Activated CD4-positive, alpha-beta T cell treated with anti-CD3 and anti-CD28 coated beads, Interleukin-10, Interleukin-2, amounts not matched to agents 100 ng/mL and 50 ng/mL, durations not matched to agents 16 hours and 8 hours (primary cell): ENCODE results near the gene AP3S1.
"Not testable (repeated sequence)": the region's sequence is repeated elsewhere in the genome, so short reads cannot be mapped to it uniquely, and the experiment has no call there.

Experiments used
- DNase-seq: peaks from one replicate; pipeline ENCODE4 v3.0.0-alpha.2; 2020

The AP3S1 gene

GRCh38 chr5:115875447-115875846 lies 33.7 kb downstream of the AP3S1 start:
- no peak for DNase-seq

GRCh38 chr5:115877342-115877741 lies 35.6 kb downstream of the AP3S1 start:
- not testable (repeated sequence) for DNase-seq

- not testable (repeated sequence) for DNase-seq
Measured at GRCh38 chr5:115882434-115882833, 40.7 kb downstream of the AP3S1 start.

GRCh38 chr5:115884704-115885103 lies 43.0 kb downstream of the AP3S1 start:
- DNase-seq: no peak

- DNase-seq: not testable (repeated sequence)
Measured at GRCh38 chr5:115885208-115885607, 43.5 kb downstream of the AP3S1 start.

GRCh38 chr5:115888027-115888426 lies 46.3 kb downstream of the AP3S1 start:
- DNase-seq: no peak

GRCh38 chr5:115892021-115892420 lies 50.3 kb downstream of the AP3S1 start:
- DNase-seq: no peak

GRCh38 chr5:115894342-115894741 lies 52.6 kb downstream of the AP3S1 start:
- no peak for DNase-seq

GRCh38 chr5:115895821-115896220 lies 54.1 kb downstream of the AP3S1 start:
- no peak for DNase-seq

GRCh38 chr5:115898656-115899055 lies 56.9 kb downstream of the AP3S1 start:
- no peak for DNase-seq

GRCh38 chr5:115907177-115907576 lies 65.4 kb downstream of the AP3S1 start:
- DNase-seq: no peak

GRCh38 chr5:115913623-115914400 lies 72.1 kb downstream of the AP3S1 start:
- DNase-seq: not testable (repeated sequence)

- no peak for DNase-seq
Measured at GRCh38 chr5:115920171-115920725, 78.5 kb downstream of the AP3S1 start.

GRCh38 chr5:115928578-115929407 lies 87.1 kb downstream of the AP3S1 start:
- DNase-seq: not testable (repeated sequence)

GRCh38 chr5:115930171-115930570 lies 88.4 kb downstream of the AP3S1 start:
- DNase-seq: not testable (repeated sequence)

GRCh38 chr5:115930630-115931337 lies 89.0 kb downstream of the AP3S1 start:
- DNase-seq: no peak

- DNase-seq: no peak
Measured at GRCh38 chr5:115932991-115933390, 91.3 kb downstream of the AP3S1 start.

GRCh38 chr5:115934388-115934974 lies 92.7 kb downstream of the AP3S1 start:
- DNase-seq: no peak

- no peak for DNase-seq
Measured at GRCh38 chr5:115936031-115936430, 94.3 kb downstream of the AP3S1 start.

GRCh38 chr5:115939059-115939458 lies 97.3 kb downstream of the AP3S1 start:
- DNase-seq: no peak

- DNase-seq: no peak
Measured at GRCh38 chr5:115940080-115940810, 98.5 kb downstream of the AP3S1 start.
